ENCODE data around the gene STARD13.

GRCh38 chr13:33168321-33168960 is 117.1 kb downstream of the STARD13 start:
- TF ChIP-seq CTCF (optimal IDR thresholded peaks at IDR 0.05 in 1 of 3, IDR thresholded peaks at IDR 0.05 in 1 of 3, conservative IDR thresholded peaks at IDR 0.05 in 1 of 3; ENCODE audit: extremely low read depth in 1 of 3, insufficient read depth in 2 of 3, low read length in 3 of 3) (no peak), EZH2 (IDR thresholded peaks at IDR 0.05; ENCODE audit: low read length) (no peak)
